Stimulated activated CD4-positive, alpha-beta T cell treated with anti-CD3 and anti-CD28 coated beads, Interleukin-15, amount 100 ng/mL, for 1 hour (primary cell): ENCODE data around the gene UBE4B.
"Not testable (repeated sequence)": the region's sequence is repeated elsewhere in the genome, so short reads cannot be mapped to it uniquely, and the experiment has no call there.

ENCODE experiments used
- DNase-seq, 2 donors: peaks; one replicate each; pipeline ENCODE4 v3.0.0-alpha.2; 2020; ENCODE audit warnings: low read depth in 1 of 2, low spot score in 1 of 2

Gene UBE4B

DNA sequence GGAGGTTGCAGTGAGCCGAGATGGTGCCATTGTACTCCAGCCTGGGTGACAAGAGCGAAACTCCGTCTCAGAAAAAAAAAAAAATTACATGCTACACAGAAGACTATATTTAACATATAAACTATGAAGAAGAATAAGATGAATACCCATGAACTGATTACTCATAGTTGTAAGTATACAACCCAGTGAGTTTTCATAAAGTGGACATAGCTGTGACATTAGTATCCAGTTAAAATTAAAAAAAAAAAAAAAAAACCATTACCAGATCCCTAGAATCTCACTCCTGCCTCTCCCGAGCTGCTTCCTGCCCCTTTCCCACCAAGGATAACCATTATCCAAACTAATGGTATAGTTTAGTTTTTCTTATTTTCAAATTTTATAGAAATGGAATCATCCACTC lies 37.4 kb downstream of the UBE4B start:
- DNase-seq = no peak

DNA sequence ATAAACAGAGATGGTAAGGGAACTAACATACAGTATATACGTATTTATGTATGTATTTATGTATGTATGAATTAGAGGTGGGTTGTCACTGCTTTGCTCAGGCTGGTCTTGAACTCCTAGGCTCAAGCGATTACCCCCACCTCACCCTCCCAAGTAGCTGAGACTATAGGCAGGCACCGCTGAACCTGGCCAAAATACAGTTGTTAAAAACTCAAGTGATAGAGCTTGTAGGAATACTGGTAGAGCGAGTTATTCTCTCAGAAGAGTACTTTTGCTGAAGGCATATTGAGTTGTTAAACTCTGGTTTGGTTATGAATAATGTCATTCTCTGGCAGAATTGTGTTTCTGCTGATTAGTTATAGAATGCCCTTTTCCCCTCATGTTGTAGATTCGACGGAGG lies 38.9 kb downstream of the UBE4B start:
- DNase-seq = no peak

DNA sequence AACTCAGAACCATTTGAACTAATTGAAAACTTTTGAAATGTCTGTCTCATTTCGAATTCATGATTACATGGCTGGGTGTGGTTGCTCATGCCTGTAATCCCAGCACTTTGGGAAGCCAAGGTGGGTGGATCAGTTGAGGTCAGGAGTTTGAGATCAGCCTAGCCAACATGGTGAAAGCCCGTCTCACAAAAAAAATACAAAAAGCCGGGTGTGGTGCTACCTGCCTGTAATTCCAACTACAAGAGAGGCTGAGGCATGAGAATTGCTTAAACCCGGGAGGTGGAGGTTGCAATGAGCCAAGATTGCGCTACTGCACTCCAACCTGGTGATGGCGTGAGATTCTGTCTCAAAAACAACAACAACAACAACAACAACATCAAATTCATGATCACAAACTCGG lies 40.6 kb downstream of the UBE4B start:
- not testable (repeated sequence) for DNase-seq

DNA sequence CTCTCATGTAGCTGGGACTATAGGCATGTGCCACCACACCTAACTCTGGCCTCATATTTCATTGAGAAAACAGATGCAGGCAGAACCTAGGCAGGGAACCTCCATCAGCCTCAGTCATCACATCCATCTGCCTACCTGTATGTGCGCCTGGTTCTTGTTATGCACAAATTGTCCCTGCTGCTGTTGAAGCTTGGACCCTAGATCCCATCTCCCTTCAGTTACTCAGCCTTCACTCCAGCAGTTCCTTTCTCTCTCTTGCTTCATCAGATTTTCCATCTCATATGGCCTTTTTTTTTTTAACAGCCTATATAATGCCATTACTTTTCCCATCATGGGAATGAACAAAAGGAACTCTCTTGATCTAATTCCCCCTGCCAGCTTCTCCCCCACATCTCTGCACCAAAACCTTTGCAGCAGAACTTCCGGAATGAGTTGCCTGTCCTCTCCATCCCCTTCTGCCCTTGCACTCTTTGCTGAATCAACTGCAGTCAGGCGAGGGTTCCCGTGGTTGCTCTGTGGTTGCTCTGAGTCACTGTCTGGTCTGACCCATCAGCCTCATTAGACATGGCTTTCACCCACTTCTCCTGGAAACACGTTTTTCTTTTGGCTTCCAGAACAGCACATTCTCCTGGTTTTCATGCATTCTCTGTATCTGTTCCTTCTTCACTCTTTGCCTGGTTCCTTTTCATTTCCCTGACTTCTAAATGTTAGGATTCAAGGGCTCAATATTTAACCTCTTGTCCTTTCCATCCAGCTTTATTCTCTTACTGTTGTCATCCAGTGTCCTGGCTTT lies 41.5 kb downstream of the UBE4B start:
- peak; percentile 9 to 12 for DNase-seq

DNA sequence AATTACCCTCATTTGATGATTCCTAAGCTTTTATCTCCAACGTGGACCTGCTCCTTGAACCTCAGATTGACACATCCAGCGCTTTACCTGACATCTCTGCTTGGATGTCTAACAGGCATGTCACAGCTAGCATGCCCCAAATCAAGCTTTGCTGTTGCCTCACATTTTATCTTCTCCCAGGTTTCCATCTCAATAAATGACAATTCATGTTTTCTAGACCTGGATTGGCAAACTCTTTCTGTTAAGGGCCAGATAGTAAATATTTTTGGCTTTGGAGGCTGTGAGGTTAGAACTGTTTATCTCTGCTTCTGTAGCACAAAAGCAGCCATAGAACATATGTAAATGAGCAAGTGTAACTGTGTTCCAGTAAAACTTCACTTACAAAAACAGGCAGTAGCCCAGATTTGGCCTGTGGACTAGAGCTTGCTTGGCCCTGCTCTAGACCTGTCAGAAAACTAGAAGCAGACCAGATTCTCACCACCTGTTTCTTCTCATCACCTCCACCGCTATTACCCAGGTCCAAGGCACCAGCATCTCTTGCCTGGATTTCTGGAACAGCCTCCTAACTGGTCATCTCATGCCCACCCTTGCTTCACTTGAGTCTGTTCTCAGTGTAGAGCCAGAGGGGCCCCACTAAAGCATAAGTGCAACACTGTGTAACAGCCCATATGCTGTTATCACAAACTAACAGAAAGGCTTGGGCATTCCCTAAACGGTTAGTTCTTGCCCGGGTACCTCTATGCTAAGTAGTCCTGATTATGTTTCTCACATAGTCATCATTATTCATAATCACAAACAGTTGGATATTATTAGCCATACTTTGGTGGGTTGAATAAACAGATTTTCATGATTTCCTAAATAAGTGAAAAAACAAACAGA lies 42.3 kb downstream of the UBE4B start:
- DNase-seq = no peak

DNA sequence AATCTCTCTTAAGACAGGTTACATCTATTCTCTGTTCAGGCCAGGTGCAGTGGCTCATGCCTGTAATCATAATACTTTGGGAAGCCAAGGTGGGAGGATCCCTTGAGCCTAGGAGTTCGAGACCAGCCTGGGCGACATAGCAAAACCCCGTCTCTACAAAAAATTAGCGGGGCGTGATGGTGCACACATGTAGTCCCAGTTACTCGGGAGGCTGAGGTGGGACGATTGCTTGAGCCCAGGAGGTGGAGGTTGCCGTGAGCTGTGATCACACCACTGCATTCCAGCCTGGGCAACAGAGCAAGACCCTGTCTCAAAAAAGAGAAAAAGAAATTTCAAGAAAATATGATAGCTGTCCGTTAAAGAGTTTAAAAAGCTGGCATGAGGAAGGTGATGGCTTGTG lies 43.0 kb downstream of the UBE4B start:
- DNase-seq = no peak

DNA sequence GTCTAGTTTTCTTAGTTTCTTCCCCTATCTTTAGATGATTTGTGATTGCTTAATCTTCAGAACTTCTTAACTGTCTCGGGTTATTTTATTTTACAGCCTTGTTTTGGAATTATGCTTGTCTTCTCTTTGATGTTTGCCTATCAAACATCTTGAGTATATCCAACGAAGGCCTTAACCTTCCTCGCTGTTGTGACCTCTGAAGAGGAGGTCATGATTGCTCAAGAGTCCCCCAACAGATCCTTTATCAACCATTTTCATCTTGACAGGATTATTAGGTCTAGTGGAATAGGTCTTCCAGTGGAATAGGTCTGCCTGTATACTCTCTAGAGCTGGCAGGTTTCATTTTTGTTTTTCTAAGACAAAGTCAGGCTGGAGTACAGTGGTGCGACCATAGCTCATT lies 45.7 kb downstream of the UBE4B start:
- no peak for DNase-seq

DNA sequence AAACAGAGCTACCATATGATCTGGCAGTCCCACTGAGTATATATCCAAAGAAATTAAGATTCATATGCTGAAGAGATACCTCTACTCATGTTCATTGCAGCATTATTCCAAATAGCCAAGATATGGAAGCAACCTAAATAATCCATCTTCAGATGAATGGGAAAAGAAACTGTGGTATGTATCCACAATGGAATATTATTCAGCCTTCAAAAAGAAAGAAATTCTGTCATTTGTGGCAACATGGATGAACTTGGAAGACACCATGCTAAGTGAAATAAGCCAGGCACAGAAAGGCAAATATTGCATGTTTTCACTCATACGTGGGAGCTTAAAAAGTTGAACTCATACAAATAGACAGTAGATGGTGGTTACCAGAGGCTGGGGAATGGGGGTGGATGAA lies 47.8 kb downstream of the UBE4B start:
- no peak for DNase-seq

DNA sequence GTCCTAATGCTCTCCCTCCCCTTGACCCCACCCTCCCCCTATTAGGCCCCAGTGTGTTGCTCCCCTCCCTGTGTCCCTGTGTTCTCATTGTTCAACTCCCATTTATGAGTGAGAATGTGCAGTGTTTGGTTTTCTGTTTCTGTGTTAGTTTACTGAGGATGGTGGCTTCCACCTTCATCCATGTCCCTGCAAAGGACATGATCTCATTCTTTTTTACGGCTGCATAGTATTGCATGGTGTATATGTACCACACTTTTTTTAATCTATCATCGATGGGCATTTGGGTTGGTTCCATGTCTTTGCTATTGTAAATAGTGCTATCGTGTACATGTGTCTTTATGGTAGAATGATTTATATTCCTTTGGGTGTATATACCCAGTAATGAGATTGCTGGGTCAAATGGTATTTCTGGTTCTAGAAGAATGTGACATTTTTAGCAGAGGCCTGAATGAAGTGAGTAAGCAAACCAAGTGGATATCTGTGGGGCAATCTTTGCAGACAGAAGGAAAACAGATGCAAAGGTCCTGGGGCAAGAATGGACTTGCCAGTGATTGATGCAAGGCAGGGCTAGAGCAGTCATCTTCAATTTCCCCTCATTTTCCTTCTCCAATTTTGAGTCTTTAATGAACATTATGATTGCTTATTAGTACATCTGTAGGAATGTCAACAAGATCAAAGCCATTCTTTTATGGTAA lies 50.2 kb downstream of the UBE4B start:
- DNase-seq = no peak

DNA sequence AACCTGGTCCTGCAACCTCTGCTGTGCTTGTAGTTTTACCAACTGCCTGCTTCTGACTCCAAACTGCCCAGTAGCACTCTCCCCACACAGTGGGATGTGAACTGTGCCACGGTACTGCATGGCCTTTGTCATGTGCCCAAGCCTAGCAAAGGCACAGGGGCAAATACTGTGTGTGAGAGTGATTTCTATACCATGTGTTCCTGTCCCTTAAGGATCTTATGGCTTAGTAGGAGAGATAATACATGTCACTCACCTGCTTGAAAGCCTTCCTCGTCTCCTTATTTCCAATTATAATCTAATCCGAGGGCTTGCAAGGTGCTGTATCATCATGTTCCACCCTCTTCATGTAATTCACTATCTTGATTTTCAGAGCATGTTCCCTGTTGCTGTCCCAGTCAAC lies 51.3 kb downstream of the UBE4B start:
- DNase-seq = no peak

DNA sequence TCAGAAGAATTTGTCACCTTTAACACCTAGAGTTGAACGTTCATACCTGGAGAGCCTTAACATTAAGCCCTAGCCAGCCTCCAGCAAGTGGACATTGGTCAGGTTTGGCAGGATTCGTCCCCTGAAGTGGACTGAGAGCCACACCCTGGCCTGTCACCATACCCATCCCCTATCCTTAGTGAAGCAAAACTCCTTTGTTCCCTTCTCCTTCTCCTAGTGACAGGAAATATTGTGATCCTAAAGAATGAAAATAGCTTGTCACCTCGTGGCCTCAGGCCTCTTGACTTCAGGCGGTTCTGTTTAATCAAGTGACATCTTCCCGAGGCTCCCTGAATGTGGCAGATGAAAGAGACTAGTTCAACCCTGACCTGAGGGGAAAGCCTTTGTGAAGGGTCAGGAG lies 52.3 kb downstream of the UBE4B start:
- no peak for DNase-seq

DNA sequence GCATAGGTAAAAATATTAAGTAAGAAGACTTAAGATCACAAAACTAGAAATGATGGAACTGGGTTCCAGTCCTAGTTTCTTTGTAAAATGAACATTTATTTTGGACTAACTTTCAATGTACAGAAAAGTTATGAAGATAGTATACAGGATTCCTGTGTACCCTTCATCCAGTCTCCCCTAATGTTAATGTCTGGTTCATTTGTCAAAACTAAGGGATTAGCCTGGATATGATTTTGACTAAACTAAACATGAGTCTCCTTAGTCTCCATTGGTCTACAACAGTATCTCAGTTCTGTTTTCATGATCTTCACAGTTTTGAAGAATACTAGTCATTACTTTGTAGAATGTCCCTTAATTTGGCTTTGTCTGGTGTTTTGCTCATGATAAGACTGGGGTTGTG lies 54.5 kb downstream of the UBE4B start:
- no peak for DNase-seq

DNA sequence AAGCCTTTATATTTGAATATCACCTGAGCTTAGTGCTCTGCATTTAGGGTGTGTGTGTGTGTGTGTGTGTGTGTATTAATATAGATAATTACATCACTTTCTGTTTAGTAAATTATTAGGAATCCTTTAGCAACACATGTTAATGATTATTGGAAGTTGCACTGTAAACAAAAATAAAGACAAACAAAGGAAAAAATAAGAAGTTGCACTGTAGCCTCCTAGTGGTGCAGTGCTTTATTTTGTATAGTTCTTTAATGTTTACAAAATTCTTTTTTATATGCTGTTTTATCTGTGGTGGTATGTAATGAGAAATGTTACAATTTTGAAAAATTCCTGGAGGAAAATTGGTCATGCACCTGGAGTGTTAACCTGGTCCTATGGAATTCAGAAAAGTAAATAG lies 69.2 kb downstream of the UBE4B start:
- DNase-seq = no peak

DNA sequence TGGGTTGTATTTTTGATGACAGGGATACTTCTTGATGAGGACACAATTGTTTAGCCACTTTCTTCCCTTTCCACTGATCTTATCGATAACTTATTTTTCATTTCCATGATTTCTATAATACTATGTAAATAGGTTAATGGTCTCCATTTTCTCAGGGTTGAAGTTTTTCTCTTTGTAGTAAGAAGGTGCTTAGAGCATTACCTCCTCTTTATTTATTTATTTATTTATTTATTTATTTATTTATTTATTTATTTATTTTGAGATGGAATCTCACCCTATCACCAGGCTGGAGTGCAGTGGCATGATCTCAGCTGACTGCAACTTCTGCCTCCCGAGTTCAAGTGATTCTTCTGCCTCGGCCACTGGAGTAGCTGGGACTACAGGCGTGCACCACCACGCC lies 70.4 kb downstream of the UBE4B start:
- DNase-seq = no peak

DNA sequence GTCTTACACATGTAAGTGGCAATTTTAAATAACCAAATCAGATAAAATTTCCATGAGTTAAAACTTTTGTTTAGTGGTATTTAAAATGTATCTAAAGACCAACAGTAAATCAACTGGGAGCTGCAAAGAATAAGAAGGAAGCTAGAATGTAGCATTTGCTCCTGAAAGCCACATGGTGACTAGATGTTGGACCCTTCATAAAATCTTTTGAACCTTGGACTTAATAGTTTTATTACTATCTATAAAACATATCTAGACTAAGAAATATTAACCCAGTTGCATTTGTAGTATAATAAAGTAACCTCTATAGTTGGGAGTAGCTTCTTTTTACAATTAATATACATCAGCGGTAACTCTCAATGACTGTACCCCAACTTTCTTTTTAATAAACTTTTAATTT lies 72.1 kb downstream of the UBE4B start:
- no peak for DNase-seq

DNA sequence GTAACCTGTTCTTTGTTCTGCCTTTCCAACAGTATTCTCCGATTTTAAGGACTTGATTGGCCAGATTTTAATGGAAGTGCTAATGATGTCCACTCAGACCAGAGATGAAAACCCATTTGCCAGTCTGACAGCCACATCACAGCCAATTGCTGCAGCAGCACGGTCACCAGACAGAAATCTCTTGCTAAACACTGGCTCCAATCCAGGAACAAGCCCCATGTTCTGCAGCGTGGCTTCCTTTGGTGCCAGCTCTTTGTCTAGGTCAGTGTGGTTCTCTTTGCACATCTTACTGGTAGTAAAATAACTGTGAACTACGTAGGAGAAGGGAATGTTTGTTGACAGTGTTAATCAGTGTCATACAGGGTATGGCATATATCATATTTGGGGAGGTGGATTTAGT lies 72.7 kb downstream of the UBE4B start:
- no peak for DNase-seq

DNA sequence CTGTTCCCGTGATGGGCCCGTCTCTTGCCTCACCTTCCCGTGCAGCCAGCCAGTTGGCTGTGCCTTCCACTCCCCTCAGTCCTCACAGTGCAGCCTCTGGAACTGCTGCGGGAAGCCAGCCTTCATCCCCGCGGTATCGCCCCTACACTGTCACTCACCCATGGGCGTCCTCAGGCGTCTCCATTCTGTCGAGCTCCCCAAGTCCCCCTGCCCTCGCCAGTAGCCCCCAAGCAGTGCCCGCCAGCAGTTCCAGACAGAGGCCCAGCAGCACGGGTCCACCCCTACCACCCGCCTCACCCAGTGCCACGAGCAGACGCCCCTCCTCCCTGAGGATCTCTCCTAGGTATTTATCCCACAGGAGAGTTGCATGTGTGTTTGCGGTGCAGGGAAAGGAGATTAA lies 73.5 kb downstream of the UBE4B start:
- DNase-seq = no peak

DNA sequence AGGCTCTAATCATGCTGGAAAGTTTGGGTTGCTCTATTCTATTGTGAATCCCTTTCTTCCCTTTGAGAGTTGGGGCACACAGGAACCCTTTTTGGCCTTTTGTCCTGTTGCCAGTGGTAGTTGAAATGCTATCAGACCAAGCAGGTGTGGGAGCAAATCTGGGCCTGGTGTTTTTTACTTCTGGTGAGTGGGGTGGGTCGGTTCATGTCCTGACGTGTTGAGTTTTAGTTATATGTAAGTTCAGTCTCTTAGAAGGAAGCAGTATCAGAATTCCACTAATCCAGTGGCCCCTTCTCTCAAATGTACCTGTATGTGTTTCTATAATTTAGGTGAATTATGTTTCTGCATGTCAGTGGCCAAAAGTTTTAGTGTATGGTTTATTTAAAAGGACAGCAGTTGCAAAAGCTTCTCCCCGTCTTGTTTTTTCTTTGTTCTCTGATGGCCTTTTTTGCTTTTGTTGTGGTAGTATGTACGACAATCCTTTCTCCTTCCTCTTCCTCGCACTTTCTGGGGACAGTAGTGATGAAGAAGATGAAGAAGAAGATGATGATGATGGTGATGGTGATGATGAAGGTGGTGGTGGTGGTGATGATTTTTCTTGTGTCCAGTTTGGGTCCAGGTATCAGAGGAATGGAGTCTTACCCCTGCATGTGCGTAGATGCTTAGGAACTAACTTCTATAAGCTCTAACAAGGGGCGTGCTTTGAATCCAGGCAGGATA lies 74.2 kb downstream of the UBE4B start:
- DNase-seq = no peak

DNA sequence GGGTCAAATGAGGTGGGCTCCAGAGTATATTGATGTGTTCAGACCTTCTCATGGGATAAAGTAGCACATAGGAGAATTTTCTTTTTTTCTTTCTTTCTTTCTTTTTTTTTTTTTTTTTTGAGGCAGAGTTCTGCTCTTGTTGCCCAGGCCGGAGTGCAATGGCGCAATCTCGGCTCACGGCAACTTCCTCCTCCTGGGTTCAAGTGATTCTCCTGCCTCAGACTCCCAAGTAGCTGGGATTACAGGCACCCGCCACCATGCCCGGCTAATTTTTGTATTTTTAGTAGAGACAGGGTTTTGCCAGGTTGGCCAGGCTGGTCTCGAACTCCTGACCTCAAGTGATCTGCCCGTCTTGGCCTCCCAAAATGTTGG lies 74.7 kb downstream of the UBE4B start:
- DNase-seq = not testable (repeated sequence)

DNA sequence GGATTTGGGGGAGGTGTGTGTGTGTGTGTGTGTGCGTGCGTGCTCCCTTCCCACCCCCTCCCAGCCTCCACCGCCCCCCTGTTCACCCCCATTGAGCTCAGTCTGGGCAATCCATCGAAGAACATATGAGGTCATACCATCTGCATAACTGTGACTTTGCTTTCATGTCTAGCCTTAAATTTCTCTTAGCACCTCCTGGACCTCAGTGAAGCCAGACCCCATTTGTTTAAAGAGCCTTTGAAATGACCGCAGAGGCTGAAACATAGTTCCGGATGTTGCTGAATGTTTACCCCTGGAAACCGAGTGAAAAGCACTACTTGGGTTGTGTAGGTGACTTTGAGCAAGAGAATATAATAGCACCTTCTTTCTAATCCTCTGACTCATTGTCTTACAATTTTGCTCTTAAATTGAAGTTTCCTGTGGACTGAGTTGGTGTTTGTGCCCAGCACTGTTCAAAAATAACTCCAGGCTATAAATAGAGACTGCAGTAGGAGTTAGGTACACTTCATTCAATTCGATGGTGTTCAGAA lies 75.4 kb downstream of the UBE4B start:
- no peak for DNase-seq
